Measurements from ENCODE around the gene SFMBT1. TPM values are rescaled to one million over a fixed set of nuclear protein-coding genes. Genes with fewer than 3 reads are reported as not detected.

The SFMBT1 gene
- total RNA-seq, 2 donors from 2014 or later = 16.7 to 17.4 TPM

DNA sequence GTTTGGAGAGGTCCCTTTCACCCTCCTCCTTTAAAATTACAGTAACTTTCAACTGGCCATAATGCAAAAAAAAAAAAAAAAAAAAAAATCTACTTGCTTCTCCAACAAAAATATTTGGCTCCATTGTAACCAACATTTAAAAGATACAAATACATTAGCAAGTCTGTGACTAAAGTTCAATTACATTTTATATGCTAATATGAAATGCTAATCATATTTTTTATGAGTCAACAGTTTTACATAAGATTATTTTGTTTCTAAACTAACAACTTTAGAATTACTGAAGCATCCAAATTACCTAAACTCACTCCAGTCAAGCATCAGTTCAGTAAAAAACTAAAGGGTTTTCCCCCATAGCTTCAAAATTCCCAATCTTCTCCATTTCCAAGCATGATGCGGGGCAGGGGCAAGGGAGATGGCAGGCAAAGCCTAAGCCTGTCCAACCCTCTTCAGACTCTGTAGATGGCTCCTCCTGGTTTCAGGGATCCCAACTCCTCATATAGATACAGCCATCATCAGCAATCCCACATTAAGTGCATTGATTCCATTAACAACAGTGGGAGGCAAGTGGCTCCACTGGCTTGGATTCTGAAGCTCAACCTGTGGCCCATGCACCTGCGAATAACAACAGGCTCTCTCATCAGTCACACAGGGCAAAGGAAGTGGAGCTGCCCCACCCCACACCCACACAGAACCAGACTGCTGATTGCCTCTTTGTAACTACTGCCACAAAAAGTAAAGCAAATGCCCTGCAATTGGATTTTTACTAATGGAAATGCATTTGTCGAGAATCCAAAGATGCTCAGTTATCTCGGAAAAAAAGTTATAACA is 15.0 kb downstream of the SFMBT1 start:
- Histone ChIP-seq H3K4me1 (peaks cover 0 to 18% of the 10 kb centered on the region in 2 donors), H3K4me3 (no peak overlapping the region), H3K27me3 (no peaks in the 10 kb centered on the region), H3K9me3 (no peaks in the 10 kb centered on the region), H3K36me3 (no peaks in the 10 kb centered on the region), H3K27ac (no peak overlapping the region)
- TF ChIP-seq CTCF (IDR thresholded peaks at IDR 0.05) = no peak
- DNase-seq (ENCODE audit: low spot score) = no peak

- TF ChIP-seq CTCF (IDR thresholded peaks at IDR 0.05) = no peak
- H3K9me3 ChIP-seq = no peaks in the 10 kb centered on the region
- no peaks in the 10 kb centered on the region for H3K27me3 ChIP-seq
- no peak overlapping the region for H3K4me3 ChIP-seq
- peaks cover 0 to 18% of the 10 kb centered on the region in 2 donors for H3K4me1 ChIP-seq
- no peak overlapping the region for H3K27ac ChIP-seq
- no peaks in the 10 kb centered on the region for H3K36me3 ChIP-seq
- no peak for DNase-seq (ENCODE audit: low spot score)
Measured at GRCh38 chr3:53028641-53029040, 17.2 kb downstream of the SFMBT1 start.

DNA sequence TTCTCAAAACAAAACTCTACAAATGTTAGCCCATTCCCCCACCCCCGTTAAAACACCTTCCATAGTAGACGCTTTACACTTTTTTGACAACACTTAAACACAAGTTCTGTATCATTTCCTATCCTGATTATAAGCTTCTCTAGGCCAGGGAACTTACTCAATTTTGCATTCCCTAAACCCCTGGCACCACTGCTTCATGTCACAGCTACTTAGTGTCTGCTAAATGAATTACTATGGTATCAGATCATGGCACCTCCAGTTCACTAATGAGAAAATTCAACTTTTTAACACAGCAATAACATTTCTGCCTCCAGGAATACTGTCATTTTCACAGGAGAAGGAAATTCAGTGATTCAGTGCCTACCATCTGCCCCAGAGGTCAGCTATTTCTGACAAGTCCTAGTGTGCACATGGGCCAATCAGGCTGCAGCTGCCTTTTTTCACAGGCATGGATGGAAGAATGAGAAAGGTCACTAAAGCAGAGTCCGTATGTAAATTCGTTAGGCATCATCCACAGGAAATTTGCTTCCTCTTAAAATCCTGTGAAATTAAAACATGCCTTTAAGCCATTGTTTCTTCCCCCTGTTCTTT is 18.5 kb downstream of the SFMBT1 start:
- peak overlapping the region; percentile 1 to 24 for H3K27ac ChIP-seq
- TF ChIP-seq CTCF (IDR thresholded peaks at IDR 0.05) = no peak

DNA sequence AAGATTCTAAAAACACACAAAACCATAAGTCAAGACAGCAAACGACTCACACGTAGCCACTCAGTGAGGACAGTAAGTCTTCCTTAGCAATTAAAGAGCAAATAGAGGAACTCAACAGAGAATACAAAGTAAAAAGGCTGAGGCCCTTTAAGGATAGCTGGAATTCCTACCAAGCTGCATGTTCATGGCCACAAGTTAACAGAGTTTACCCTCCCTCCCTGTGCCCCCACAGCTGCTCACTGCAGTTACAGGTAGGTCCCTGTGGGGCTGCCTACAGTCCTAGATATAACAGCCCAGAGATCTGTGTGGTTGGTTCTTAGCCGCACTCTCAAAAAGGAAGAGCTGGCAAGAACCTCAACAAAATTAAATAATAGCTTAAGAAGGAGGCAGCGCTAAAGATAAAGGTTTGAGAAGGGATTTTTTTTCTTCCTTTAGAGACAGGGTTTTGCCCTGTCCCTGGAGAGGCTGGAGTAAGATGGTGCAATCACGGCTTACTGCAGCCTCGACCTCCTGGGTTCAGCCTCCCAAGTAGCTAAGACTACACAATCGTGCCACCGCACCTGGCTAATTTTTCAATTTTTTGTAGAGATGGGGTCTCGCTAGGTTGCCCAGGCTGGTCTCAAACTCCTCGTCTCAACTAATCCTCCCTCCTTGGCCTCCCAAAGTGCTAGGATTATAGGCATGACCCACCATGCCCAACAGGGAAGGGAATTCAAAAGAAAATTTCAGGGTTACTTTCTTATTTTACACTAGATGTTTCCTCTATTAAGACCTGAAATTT is 19.3 kb downstream of the SFMBT1 start:
- Histone ChIP-seq H3K36me3 (no peaks in the 10 kb centered on the region), H3K4me3 (no peak overlapping the region), H3K9me3 (no peaks in the 10 kb centered on the region), H3K27me3 (no peaks in the 10 kb centered on the region), H3K27ac (peak overlapping the region in 1 of 2 donors; percentile 32), H3K4me1 (peaks cover 0 to 18% of the 10 kb centered on the region in 2 donors)
- TF ChIP-seq CTCF (IDR thresholded peaks at IDR 0.05) = no peak
- DNase-seq (ENCODE audit: low spot score) = no peak

More for the DNA sequence above, 18.5 kb downstream of the SFMBT1 start:
- no peaks in the 10 kb centered on the region for H3K27me3 ChIP-seq
- no peak overlapping the region for H3K4me3 ChIP-seq
- no peak for DNase-seq (ENCODE audit: low spot score)
- H3K9me3 ChIP-seq = no peaks in the 10 kb centered on the region
- H3K36me3 ChIP-seq = no peaks in the 10 kb centered on the region
- peaks cover 0 to 18% of the 10 kb centered on the region in 2 donors for H3K4me1 ChIP-seq

GRCh38 chr3:53024315-53024714 is 21.6 kb downstream of the SFMBT1 start:
- DNase-seq (ENCODE audit: low spot score) = no peak
- Histone ChIP-seq H3K27me3 (no peaks in the 10 kb centered on the region), H3K4me3 (no peak overlapping the region), H3K36me3 (no peaks in the 10 kb centered on the region), H3K27ac (no peak overlapping the region), H3K9me3 (no peaks in the 10 kb centered on the region), H3K4me1 (peaks cover 0 to 18% of the 10 kb centered on the region in 2 donors)
- no peak for TF ChIP-seq CTCF (IDR thresholded peaks at IDR 0.05)

All from right atrium auricular region (tissue), 2 donors.